Endothelial cell of umbilical vein (primary cell): ENCODE measurements around the gene MMP26. TPM values are rescaled to one million over a fixed set of nuclear protein-coding genes. Genes with fewer than 3 reads are reported as not detected.

ENCODE experiments used
- polyA plus RNA-seq, 4 experiments: library from polyadenylated mRNA; depleted of rRNA in 3 of 4; stranded (reverse) in 3 of 4; unstranded in 1 of 4; fragments of >200 nt; gene quantifications; 2 replicates each; pipeline versions ENCODE4 v1.2.1 to v1.2.3, GENCODE V29; 2011 to 2012; ENCODE audit warnings: missing spikeins in 1 of 4
- total RNA-seq: library from RNA; stranded (reverse); gene quantifications from 2 replicates; pipeline ENCODE4 v1.2.3, GENCODE V29; 2021

MMP26 gene
- total and polyA plus RNA-seq, 2 donors (not counting 3 experiments of a cell fraction or from before 2014, with no cell fraction given) = not detected

Other genes with a start within 250 kb of the MMP26 start
- not detected in 2 replicates for gene OR52K1, start 222.1 kb upstream of the MMP26 start, total RNA-seq
- not detected in 2 replicates for gene OR52K1, start 222.1 kb upstream of the MMP26 start, polyA plus RNA-seq
- not detected in 2 replicates for gene OR52M1, start 159.6 kb upstream of the MMP26 start, total RNA-seq
- not detected in 2 replicates for gene OR52M1, start 159.6 kb upstream of the MMP26 start, polyA plus RNA-seq
- not detected in 2 replicates for gene OR52I2, start 123.0 kb upstream of the MMP26 start, total RNA-seq
- gene OR52I2, start 123.0 kb upstream of the MMP26 start, polyA plus RNA-seq = not detected in 2 replicates
- gene OR52I1, start 110.7 kb upstream of the MMP26 start, total RNA-seq = not detected in 2 replicates
- not detected in 2 replicates for gene OR52I1, start 110.7 kb upstream of the MMP26 start, polyA plus RNA-seq
- 10.6 and 11.3 TPM in 2 replicates for gene TRIM68, start 96.6 kb upstream of the MMP26 start, total RNA-seq
- 7.2 and 8.1 TPM in 2 replicates for gene TRIM68, start 96.6 kb upstream of the MMP26 start, polyA plus RNA-seq
- not detected in 2 replicates for gene OR51D1, start 67.3 kb upstream of the MMP26 start, total RNA-seq
- gene OR51D1, start 67.3 kb upstream of the MMP26 start, polyA plus RNA-seq = not detected in 2 replicates
- not detected in 2 replicates for gene OR51E1, start 60.8 kb upstream of the MMP26 start, total RNA-seq
- gene OR51E1, start 60.8 kb upstream of the MMP26 start, polyA plus RNA-seq = not detected in 2 replicates
- gene OR51E2, start 6.9 kb upstream of the MMP26 start, total RNA-seq = not detected in 2 replicates
- gene OR51E2, start 6.9 kb upstream of the MMP26 start, polyA plus RNA-seq = not detected in 2 replicates
- not detected in 2 replicates for gene OR51F1, start 65.2 kb downstream of the MMP26 start, total RNA-seq
- not detected in 2 replicates for gene OR51F1, start 65.2 kb downstream of the MMP26 start, polyA plus RNA-seq
- gene OR52R1, start 99.6 kb downstream of the MMP26 start, total RNA-seq = not detected in 2 replicates
- gene OR52R1, start 99.6 kb downstream of the MMP26 start, polyA plus RNA-seq = not detected in 2 replicates
- not detected in 2 replicates for gene OR51F2, start 116.5 kb downstream of the MMP26 start, total RNA-seq
- not detected in 2 replicates for gene OR51F2, start 116.5 kb downstream of the MMP26 start, polyA plus RNA-seq
- not detected in 2 replicates for gene OR51S1, start 144.4 kb downstream of the MMP26 start, total RNA-seq
- gene OR51S1, start 144.4 kb downstream of the MMP26 start, polyA plus RNA-seq = not detected in 2 replicates
- gene OR51T1, start 177.1 kb downstream of the MMP26 start, total RNA-seq = not detected in 2 replicates
- gene OR51T1, start 177.1 kb downstream of the MMP26 start, polyA plus RNA-seq = not detected in 2 replicates
- gene OR51A7, start 199.0 kb downstream of the MMP26 start, total RNA-seq = not detected in 2 replicates
- not detected in 2 replicates for gene OR51A7, start 199.0 kb downstream of the MMP26 start, polyA plus RNA-seq
- not detected in 2 replicates for gene OR51G2, start 214.6 kb downstream of the MMP26 start, total RNA-seq
- gene OR51G2, start 214.6 kb downstream of the MMP26 start, polyA plus RNA-seq = not detected in 2 replicates
- not detected in 2 replicates for gene OR51G1, start 219.6 kb downstream of the MMP26 start, total RNA-seq
- not detected in 2 replicates for gene OR51G1, start 219.6 kb downstream of the MMP26 start, polyA plus RNA-seq
- not detected in 2 replicates for gene OR51A4, start 242.8 kb downstream of the MMP26 start, total RNA-seq
- not detected in 2 replicates for gene OR51A4, start 242.8 kb downstream of the MMP26 start, polyA plus RNA-seq